NB4 (cell line): ENCODE results near the gene APAF1.
A peak's percentile ranks its signal among the peaks of the same experiment; 100 is the strongest.
"Not testable (repeated sequence)": the region's sequence is repeated elsewhere in the genome, so short reads cannot be mapped to it uniquely, and the experiment has no call there.

Source experiments
- DNase-seq: peaks from one replicate; pipeline ENCODE4 v3.0.0; 2010; ENCODE audit warnings: low read depth
- H3K4me3 ChIP-seq: one replicate; pipeline ENCODE4 v1.5.1; 2011; ENCODE audit warnings: mild to moderate bottlenecking, low read depth, low read length, moderate library complexity
- MYC ChIP-seq: IDR thresholded peaks from 2 replicates; pipeline ENCODE4 v1.6.1; 2011; ENCODE audit warnings: low read depth, low read length
- POLR2A ChIP-seq: IDR thresholded peaks from 2 replicates; pipeline ENCODE4 v1.6.1; 2011; ENCODE audit warnings: mild to moderate bottlenecking; ENCODE audit not compliant: insufficient read length; ENCODE audit errors: extremely low read depth
- TF ChIP-seq, protein P1 (sequence below): IDR thresholded peaks from 2 replicates; pipeline ENCODE4 v1.6.1; 2011; ENCODE audit warnings: low read depth, low read length
- TF ChIP-seq, protein P2 (sequence below): IDR thresholded peaks from one replicate; pipeline ENCODE4 v1.5.1; 2012; ENCODE audit warnings: low read depth, low read length

The APAF1 gene

DNA sequence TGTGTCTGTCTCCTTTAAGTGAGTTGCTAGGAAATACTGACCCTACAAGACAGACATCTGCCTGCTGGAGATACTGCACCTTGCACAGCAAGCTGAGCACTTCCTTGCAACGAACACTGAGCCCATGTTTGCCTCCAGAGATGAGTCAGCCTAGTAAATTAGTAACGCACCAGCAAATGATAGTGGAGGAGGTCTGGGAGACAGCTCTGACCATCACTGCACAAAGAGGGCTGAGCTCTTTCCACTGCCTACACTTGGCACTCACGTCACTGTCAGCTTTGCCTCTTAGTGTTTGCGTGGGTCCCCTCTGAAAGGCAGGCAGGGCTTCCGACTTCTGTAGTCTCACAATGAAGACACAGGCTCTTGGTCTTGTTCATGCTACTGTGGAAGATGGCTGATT, 109.0 kb downstream of the APAF1 start:
- TF ChIP-seq POLR2A (no peak), MYC (no peak)
- TF ChIP-seq, protein P1, sequence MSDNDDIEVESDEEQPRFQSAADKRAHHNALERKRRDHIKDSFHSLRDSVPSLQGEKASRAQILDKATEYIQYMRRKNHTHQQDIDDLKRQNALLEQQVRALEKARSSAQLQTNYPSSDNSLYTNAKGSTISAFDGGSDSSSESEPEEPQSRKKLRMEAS, result no peak
- TF ChIP-seq, protein P2, sequence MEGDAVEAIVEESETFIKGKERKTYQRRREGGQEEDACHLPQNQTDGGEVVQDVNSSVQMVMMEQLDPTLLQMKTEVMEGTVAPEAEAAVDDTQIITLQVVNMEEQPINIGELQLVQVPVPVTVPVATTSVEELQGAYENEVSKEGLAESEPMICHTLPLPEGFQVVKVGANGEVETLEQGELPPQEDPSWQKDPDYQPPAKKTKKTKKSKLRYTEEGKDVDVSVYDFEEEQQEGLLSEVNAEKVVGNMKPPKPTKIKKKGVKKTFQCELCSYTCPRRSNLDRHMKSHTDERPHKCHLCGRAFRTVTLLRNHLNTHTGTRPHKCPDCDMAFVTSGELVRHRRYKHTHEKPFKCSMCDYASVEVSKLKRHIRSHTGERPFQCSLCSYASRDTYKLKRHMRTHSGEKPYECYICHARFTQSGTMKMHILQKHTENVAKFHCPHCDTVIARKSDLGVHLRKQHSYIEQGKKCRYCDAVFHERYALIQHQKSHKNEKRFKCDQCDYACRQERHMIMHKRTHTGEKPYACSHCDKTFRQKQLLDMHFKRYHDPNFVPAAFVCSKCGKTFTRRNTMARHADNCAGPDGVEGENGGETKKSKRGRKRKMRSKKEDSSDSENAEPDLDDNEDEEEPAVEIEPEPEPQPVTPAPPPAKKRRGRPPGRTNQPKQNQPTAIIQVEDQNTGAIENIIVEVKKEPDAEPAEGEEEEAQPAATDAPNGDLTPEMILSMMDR, result no peak
- H3K4me3 ChIP-seq, result no peak overlapping the region
- DNase-seq, result peak; percentile 68

DNA sequence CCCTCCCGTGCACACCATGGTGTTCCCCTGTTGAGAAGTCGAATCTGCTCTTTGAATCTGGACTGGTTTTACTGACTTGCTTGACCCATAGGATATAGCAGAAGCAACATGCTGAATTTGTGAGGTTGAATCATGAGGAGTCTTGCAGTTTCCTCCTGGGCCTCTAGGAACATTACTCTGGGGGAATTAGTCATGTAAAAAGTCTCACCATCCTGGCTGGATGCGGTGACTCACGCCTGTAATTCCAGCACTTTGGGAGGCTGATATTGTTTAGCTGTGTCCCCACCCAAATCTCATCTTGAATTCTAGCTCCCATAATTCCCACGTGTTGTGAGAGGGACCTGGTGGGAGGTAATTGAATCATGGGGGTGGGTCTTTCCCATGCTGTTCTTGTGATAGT, 110.8 kb downstream of the APAF1 start:
- H3K4me3 ChIP-seq, result not testable (repeated sequence)
- peak; percentile 24 for DNase-seq

DNA sequence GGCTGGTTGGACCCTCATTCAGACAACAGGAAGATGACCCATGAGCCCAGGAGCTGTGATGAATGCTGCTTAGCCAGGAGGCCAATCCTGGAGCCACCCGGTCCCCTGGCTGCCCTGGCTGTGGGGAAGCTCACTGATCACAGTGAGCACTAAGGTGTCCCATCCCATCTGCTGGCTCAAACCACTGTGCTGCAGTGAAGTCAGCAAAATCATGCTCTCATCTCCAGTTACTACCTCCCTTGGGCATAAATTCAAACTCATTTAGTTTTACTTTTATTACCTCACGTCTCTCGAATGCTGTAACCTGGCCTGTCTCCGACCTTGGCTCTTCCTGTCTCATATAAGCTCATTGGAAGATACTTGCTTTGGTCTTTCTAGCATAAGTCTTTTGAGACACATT, 112.4 kb downstream of the APAF1 start:
- TF ChIP-seq, protein P2, result no peak
- TF ChIP-seq, protein P1, result no peak
- no peak for TF ChIP-seq POLR2A
- no peak for TF ChIP-seq MYC
- no peak overlapping the region for H3K4me3 ChIP-seq
- DNase-seq, result no peak

DNA sequence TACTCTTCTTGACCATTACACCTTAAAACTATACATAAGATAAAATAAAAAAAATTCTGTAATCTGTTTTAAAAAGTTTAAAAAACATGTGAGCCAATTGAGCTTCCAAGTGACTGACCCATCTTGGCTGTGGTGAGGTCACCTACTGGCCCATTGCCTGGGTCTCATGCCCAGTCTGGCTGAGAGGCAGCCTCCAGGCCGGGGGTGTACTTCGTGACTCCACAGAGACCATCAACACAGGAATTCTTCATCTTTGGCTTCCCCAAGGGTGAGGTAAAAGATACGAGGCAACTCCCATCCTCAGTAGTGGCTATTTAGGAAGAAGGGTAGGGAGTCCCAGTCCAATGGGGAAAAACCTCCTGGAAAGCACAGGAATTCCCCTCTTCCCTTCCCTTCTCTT, 113.2 kb downstream of the APAF1 start:
- no peak for TF ChIP-seq POLR2A
- TF ChIP-seq, protein P1, result no peak
- TF ChIP-seq MYC, result no peak
- TF ChIP-seq, protein P2, result no peak
- H3K4me3 ChIP-seq, result no peak overlapping the region
- DNase-seq, result no peak

DNA sequence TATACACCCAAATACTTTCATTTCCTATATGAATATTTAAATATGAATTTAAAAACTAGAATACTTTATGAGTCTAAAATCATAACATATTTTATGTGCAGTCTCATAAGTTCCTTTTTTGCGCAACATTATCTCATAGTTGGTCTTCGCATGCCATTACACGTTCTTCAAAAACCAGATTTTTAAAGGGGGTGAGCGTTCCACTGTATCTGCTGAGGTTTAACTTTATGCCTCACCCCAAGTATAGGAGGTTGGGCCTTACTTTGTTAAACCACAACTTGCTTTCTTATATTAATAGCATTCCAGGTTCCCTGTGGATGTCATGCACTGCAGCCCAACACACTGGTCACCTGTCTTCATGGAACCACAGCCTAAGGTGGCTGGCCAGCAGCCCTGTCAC, 118.6 kb downstream of the APAF1 start:
- no peak for TF ChIP-seq POLR2A
- TF ChIP-seq, protein P2, result no peak
- TF ChIP-seq, protein P1, result no peak
- no peak for TF ChIP-seq MYC
- no peak overlapping the region for H3K4me3 ChIP-seq
- no peak for DNase-seq

DNA sequence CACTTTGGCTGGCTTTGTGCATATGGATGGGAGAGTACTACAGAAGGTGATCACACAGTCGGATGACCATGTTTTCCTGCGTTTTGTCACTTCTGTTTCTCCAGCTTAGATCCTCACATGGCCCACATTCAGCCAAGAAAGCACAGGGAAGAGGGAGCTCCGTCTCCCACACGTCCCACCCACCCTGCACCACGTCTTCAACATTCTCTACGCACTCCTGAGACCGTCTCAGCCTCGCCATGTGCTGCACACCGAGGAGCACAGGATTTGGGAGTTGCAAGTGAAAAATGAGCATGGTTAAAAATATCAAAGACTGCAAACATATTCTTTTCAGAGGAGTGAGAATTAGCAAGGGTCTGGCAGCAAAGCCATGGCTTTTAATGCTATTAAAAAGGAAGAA, 122.2 kb downstream of the APAF1 start:
- TF ChIP-seq MYC, result no peak
- TF ChIP-seq, protein P2, result no peak
- TF ChIP-seq POLR2A, result no peak
- TF ChIP-seq, protein P1, result no peak
- H3K4me3 ChIP-seq, result no peak overlapping the region
- DNase-seq, result no peak
